Naive thymus-derived CD4-positive, alpha-beta T cell (primary cell): ENCODE measurements around the gene CTRL. TPM values are rescaled to one million over a fixed set of nuclear protein-coding genes. Genes with fewer than 3 reads are reported as not detected.
"Not testable (repeated sequence)": the region's sequence is repeated elsewhere in the genome, so short reads cannot be mapped to it uniquely, and the experiment has no call there.

Experiments used
- ATAC-seq: fragments of 150-1000 bp; cut with Tn5 transposase; 2 replicates; pipeline ENCODE4 v1.10.0; 2021; ENCODE audit warnings: mild to moderate bottlenecking, moderate library complexity
- CTCF ChIA-PET: fragments of 350-600 bp; sonication (Branson Sonifier 250); formaldehyde crosslinking; loops from one replicate; lab custom pipeline; 2021; ENCODE audit warnings: antibody characterized with exemption; lab: Charles Lee
- POLR2A ChIA-PET: fragments of 350-600 bp; sonication (Branson Sonifier 250); formaldehyde crosslinking; loops from one replicate; lab custom pipeline; 2021; ENCODE audit warnings: antibody characterized with exemption, inconsistent platforms; lab: Charles Lee
- DNase-seq, 9 donors: peaks; one replicate each; pipeline versions ENCODE4 v3.0.0 to v3.0.0-alpha.2; 2020 to 2022; ENCODE audit warnings: mixed read lengths in 1 of 9
- H3K27ac ChIP-seq: one replicate; pipeline ENCODE4 v1.7.0; 2013; ENCODE audit warnings: mild to moderate bottlenecking, low read depth, low read length, moderate library complexity
- H3K27me3 ChIP-seq, 2 donors: one replicate each; pipeline ENCODE4 v1.7.0; 2013; ENCODE audit warnings: low read length in 2 of 2, mild to moderate bottlenecking in 2 of 2, moderate library complexity in 2 of 2; ENCODE audit not compliant: control insufficient read depth in 2 of 2, insufficient read depth in 2 of 2
- H3K36me3 ChIP-seq, 3 experiments: 1 replicate in 2 of 3; 2 replicates in 1 of 3; pipeline ENCODE4 v1.7.0; 2013; ENCODE audit warnings: low read length in 3 of 3, mild to moderate bottlenecking in 3 of 3, moderate library complexity in 1 of 3; ENCODE audit not compliant: insufficient read depth in 3 of 3, control insufficient read depth in 2 of 3
- H3K4me1 ChIP-seq, 2 donors: one replicate each; pipeline ENCODE4 v1.7.0; 2013; ENCODE audit warnings: low read length in 2 of 2, mild to moderate bottlenecking in 2 of 2, moderate library complexity in 1 of 2; ENCODE audit not compliant: control insufficient read depth in 2 of 2, insufficient read depth in 2 of 2
- H3K4me3 ChIP-seq: 2 replicates; pipeline ENCODE4 v1.7.0; 2013; ENCODE audit warnings: mild to moderate bottlenecking, low read length
- H3K9me3 ChIP-seq, 3 experiments: 1 replicate in 2 of 3; 2 replicates in 1 of 3; pipeline ENCODE4 v1.7.0; 2013; ENCODE audit warnings: low read length in 3 of 3; ENCODE audit not compliant: control insufficient read depth in 2 of 3
- H3K27ac Mint-ChIP-seq, 9 donors: one replicate each; pipeline ENCODE4 v1.8.0; 2020 to 2022; ENCODE audit warnings: mixed read lengths in 9 of 9, mild to moderate bottlenecking in 8 of 9, moderate library complexity in 5 of 9, inconsistent platforms in 2 of 9
- H3K27me3 Mint-ChIP-seq, 5 donors: one replicate each; pipeline ENCODE4 v1.8.0; 2021 to 2022; ENCODE audit warnings: mixed read lengths in 5 of 5, mild to moderate bottlenecking in 1 of 5
- H3K36me3 Mint-ChIP-seq, 5 donors: one replicate each; pipeline ENCODE4 v1.8.0; 2020 to 2022; ENCODE audit warnings: mixed read lengths in 5 of 5, mild to moderate bottlenecking in 3 of 5, inconsistent platforms in 1 of 5
- H3K4me1 Mint-ChIP-seq, 7 donors: one replicate each; pipeline ENCODE4 v1.8.0; 2020 to 2022; ENCODE audit warnings: mixed read lengths in 7 of 7, mild to moderate bottlenecking in 3 of 7, inconsistent platforms in 1 of 7
- H3K4me3 Mint-ChIP-seq, 10 donors: one replicate each; pipeline ENCODE4 v1.8.0; 2020 to 2022; ENCODE audit warnings: mild to moderate bottlenecking in 10 of 10, mixed read lengths in 10 of 10, moderate library complexity in 6 of 10, inconsistent platforms in 2 of 10
- H3K9me3 Mint-ChIP-seq, 11 donors: one replicate each; pipeline ENCODE4 v1.8.0; 2020 to 2022; ENCODE audit warnings: mixed read lengths in 11 of 11, mild to moderate bottlenecking in 4 of 11, inconsistent platforms in 1 of 11, moderate library complexity in 1 of 11
- intact Hi-C, 2 donors: fragments of 100-400 bp; cut with micrococcal nuclease; formaldehyde crosslinking; loops; one replicate each; pipeline ENCODE4 v1.15.1; 2023
- polyA plus RNA-seq, 2 donors: library from polyadenylated mRNA; unstranded; fragments of 300-500 nt; fragmentation: Illumina TruSeq; gene quantifications; one replicate each; pipeline ENCODE4 v1.2.3, GENCODE V29; 2021
- total RNA-seq, 6 experiments: library from RNA in 5 of 6; stranded (reverse) in 5 of 6; gene quantifications; 1 replicate in 5 of 6; 2 replicates in 1 of 6; pipeline ENCODE4 v1.2.3 and lab custom pipeline; 2021 to 2026

CTRL gene
- total and polyA plus RNA-seq, 7 experiments from 2014 or later, result 1.3 to 15.1 (median 7.9) TPM

DNA sequence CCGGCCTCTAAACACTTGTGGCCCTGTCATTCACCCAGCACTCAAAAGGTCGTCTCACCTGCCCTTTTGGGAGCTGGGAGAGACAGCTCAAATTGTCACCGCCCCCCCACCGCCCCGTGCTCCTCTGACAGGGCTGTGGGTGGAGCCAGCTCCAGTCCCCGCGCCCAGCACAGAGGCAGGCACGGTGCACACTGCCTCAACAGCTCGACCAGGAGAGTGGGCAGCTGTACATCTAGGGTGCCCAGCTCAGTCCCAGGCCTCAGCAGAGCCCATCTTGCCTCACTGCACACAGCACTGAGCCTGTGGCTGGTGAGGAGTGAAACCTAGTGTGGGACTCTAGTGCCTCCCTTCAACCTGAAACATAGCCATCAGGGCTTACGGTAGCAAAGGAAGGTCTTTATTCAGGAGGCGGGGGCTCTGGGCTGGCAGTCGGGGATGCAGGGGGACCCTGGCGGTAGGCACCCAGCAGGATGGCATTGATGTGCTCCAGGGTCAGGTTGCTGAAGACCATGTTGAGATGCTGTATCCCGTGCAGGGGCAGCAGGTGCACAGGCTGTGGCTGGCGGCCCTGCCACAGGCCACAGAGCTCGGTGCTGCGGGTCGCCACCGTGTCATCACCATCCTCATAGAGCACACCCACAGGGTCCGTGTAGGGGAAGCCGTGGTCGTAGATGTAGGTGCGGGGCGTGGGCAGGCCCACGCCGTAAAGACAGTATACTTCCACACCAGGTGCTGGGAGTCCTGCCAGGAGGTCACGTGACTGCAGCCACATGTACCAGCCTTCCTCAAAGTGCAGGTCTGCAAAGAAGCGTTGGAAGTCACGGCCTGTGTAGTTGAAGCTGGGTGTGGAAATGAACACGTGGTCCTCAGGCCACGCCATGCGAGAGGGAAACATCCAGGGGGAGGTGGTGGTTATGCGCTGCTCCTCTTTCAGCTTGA lies 8.1 kb upstream of the CTRL start:
- Histone ChIP-seq H3K4me3 (no peak overlapping the region), H3K9me3 (no peaks in the 10 kb centered on the region), H3K27ac (peak overlapping the region; percentile 68), H3K4me1 (peaks cover 17 to 41% of the 10 kb centered on the region in 2 donors), H3K27me3 (no peaks in the 10 kb centered on the region), H3K36me3 (peaks cover 5 to 34% (median 5%) of the 10 kb centered on the region in 3 experiments)
- no peaks in the 10 kb centered on the region for H3K9me3 Mint-ChIP-seq
- peaks cover 34 to 53% (median 41%) of the 10 kb centered on the region in 7 donors for H3K4me1 Mint-ChIP-seq
- H3K27me3 Mint-ChIP-seq, result peaks cover 0 to 3% (median 0%) of the 10 kb centered on the region in 5 donors
- intact Hi-C loops, result loop anchor here (5.0 kb wide), 3 partner anchors 298 to 377 kb away; partner anchors contain the start of genes PRMT7 (in 2 of the 2), SLC7A6OS (in 2 of the 2), CTCF (in 1 of the 2) and ESRP2 (in 1 of the 2)
- ATAC-seq (no peak), DNase-seq (peak in 7 of 9 donors; percentile 18 to 50 (median 32))
- peak overlapping the region; percentile 39 to 76 (median 73) for H3K4me3 Mint-ChIP-seq
- CTCF ChIA-PET, result interaction anchor here (0.6 to 3.0 kb wide), 9 partner anchors 10 to 403 kb away, joined by 3 to 14 read pairs (median 4); partner anchors contain the start of gene NRN1L
- peak overlapping the region; percentile 68 to 95 (median 91) for H3K27ac Mint-ChIP-seq
- H3K36me3 Mint-ChIP-seq, result peaks cover 0 to 25% (median 7%) of the 10 kb centered on the region in 5 donors
- POLR2A ChIA-PET, result interaction anchor here (0.5 to 1.7 kb wide), 11 partner anchors 14 to 146 kb away, joined by 3 to 6 read pairs (median 4); partner anchors contain the start of genes DDX28, DUS2 and NFATC3

DNA sequence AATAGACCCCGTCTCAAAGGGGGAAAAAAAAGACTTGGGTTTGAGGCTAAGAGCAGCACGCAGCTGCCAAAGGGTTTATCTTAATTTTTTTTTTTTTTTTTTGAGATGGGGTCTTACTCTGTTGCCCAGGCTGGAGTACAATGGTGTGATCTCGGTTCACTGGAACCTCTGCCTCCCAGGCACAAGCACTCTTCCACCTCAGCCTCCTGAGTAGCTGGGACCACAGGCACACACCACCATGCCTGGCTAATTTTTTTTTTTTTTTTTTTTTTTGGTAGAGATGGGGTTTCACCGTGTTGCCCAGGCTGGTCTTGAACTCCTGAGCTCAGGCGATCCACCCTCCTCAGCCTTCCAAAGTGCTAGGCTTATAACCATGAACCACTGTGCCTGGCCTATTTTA lies 6.1 kb upstream of the CTRL start:
- not testable (repeated sequence) for H3K9me3 ChIP-seq, H3K27me3 Mint-ChIP-seq, H3K4me3 ChIP-seq, H3K27me3 ChIP-seq, ATAC-seq, H3K9me3 Mint-ChIP-seq, DNase-seq
- H3K36me3 ChIP-seq, result peaks cover 19 to 37% (median 20%) of the 10 kb centered on the region in 3 experiments
- intact Hi-C loops, result loop anchor here (2.0 to 5.0 kb wide), 4 partner anchors 277 to 375 kb away; partner anchors contain the start of genes PRMT7 (in 2 of the 2), SLC7A6OS (in 2 of the 2), ACD (in 1 of the 2) and CTCF (in 1 of the 2)
- H3K4me1 ChIP-seq, result peaks cover 21 to 42% of the 10 kb centered on the region in 2 donors
- peaks cover 5 to 22% (median 7%) of the 10 kb centered on the region in 5 donors for H3K36me3 Mint-ChIP-seq
- H3K4me1 Mint-ChIP-seq, result peaks cover 32 to 62% (median 46%) of the 10 kb centered on the region in 7 donors
- H3K4me3 Mint-ChIP-seq, result peak overlapping the region in 7 of 10 donors; percentile 89 to 100 (median 100)
- POLR2A ChIA-PET, result interaction anchor here (0.6 to 4.5 kb wide), 10 partner anchors 28 to 422 kb away, joined by 3 to 35 read pairs (median 5); partner anchors contain the start of genes NUTF2 and THAP11
- CTCF ChIA-PET, result interaction anchor here (0.6 to 0.7 kb wide), 5 partner anchors 60 to 1399 kb away, joined by 3 to 4 read pairs (median 4); no protein-coding TSS in a partner anchor
- H3K27ac Mint-ChIP-seq, result peak overlapping the region in 6 of 9 donors; percentile 87 to 99 (median 98)
- H3K27ac ChIP-seq, result peak overlapping the region; percentile 77

DNA sequence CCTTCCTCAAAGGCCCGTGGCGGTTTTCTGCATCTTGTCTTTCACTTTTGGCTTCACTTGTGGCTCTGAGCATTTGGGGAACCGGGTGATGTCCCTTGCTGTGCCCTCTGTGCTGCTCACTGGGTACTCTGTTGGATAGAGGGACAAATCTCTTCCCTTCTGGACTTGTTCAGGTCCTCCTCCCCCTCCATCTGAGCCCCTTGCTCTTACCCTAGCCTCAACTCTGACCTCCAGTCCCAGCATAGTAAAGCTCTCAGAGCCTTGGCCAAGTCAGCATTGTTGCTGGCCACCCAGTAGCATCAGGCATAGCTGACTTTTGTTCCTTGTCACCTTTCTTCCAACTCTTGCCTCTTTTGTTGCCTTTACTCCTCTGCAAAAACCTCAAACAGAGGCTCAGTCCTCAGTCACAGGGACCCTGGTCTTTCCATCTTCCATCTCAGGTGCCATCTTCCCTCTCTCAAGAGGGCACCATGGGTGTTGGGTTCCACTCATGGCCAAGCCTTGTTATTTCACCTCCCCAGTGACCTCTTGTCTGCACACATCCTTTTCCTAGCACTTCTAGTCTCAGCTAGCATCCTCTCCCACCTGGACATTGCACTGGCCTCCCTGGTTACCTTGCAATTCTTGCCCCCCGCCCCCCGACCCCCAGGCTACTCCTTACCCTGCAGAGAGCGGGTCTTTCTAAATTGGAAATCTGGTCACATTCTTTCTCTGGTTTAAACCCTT lies 5.4 kb upstream of the CTRL start:
- peaks cover 30 to 59% (median 44%) of the 10 kb centered on the region in 7 donors for H3K4me1 Mint-ChIP-seq
- peak in 4 of 9 donors; percentile 48 to 84 (median 82) for DNase-seq
- Histone ChIP-seq H3K4me3 (peak overlapping the region; percentile 99), H3K27ac (peak overlapping the region; percentile 77), H3K4me1 (peaks cover 21 to 42% of the 10 kb centered on the region in 2 donors), H3K27me3 (no peaks in the 10 kb centered on the region), H3K36me3 (peaks cover 19 to 40% (median 20%) of the 10 kb centered on the region in 3 experiments), H3K9me3 (no peaks in the 10 kb centered on the region)
- intact Hi-C loops, result loop anchor here (1.0 to 5.0 kb wide), 11 partner anchors 46 to 456 kb away; partner anchors contain the start of genes CTCF (in 2 of the 2), PRMT7 (in 2 of the 2), SLC7A6OS (in 2 of the 2) and ACD (in 1 of the 2)
- peak overlapping the region; percentile 87 to 99 (median 99) for H3K27ac Mint-ChIP-seq
- ChIA-PET CTCF (interaction anchor here (0.6 to 1.3 kb wide), 4 partner anchors 33 to 417 kb away, joined by 3 to 4 read pairs (median 3); no protein-coding TSS in a partner anchor), POLR2A (interaction anchor here (0.6 to 4.5 kb wide), 25 partner anchors 10 to 421 kb away, joined by 3 to 35 read pairs (median 4); partner anchors contain the start of genes C16orf86, DDX28, DPEP2 and DUS2)
- H3K4me3 Mint-ChIP-seq, result peak overlapping the region; percentile 89 to 100 (median 100)
- H3K9me3 Mint-ChIP-seq, result no peaks in the 10 kb centered on the region
- ATAC-seq, result peak; percentile 61
- peaks cover 0 to 3% (median 0%) of the 10 kb centered on the region in 5 donors for H3K27me3 Mint-ChIP-seq
- peaks cover 5 to 26% (median 7%) of the 10 kb centered on the region in 5 donors for H3K36me3 Mint-ChIP-seq

DNA sequence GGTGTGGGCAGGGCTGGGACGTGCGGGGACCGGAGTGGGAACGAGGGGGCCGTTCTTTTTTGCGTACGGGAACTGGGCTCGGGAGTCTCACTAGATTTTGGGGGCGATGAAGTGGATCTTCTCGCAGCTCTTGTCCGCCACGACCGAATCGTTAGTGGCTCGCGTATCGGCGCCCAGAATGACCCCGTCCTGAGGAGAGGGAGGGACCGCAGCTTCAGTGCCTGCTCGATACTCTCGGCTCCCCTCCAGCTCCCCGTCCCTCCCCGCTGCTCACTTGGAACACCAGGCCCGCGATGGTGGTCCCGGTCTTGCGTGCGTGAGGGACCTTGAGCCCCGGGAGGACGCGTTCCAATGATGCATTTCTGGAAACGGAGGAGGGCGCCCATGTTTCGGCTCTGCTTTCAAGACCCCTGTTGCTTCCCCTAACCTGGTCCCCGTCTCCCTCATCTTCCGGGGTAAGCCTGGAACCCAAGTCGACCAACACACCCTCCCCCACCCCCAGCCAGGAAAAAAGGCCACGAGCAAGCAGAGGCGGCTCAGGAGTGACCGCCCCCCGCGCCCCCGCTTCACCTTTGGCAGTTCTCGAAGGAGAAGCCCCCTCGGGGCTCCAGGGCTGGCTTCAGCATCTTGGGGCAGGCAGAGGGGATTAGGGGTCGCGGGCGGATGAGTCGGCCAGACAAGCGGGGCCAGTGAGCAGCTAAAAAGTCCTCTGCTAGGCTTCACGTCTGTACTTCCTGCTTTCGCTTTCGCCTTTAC lies 4.6 kb upstream of the CTRL start, which contains the start of gene PSMB10:
Gene PSMB10 (minus strand): TSS at position 727 of the 756 bp plus-strand sequence. CDS start 101 bp downstream, at position 626.
- ATAC-seq, result peak; percentile 4
- peak within 1 kb of the TSS; percentile 87 to 99 (median 99) for H3K27ac Mint-ChIP-seq
- peak within 1 kb of the TSS; percentile 89 to 100 (median 100) for H3K4me3 Mint-ChIP-seq
- peaks cover 28 to 52% (median 36%) of the 10 kb centered on the region in 7 donors for H3K4me1 Mint-ChIP-seq
- H3K9me3 Mint-ChIP-seq, result no peaks in the 10 kb centered on the region
- ChIA-PET POLR2A (interaction anchor here (0.6 to 4.5 kb wide), 42 partner anchors 10 to 380 kb away, joined by 3 to 35 read pairs (median 4); partner anchors contain the start of genes C16orf86, CTCF, DDX28 and DPEP2), CTCF (interaction anchor here (0.9 to 2.7 kb wide), 5 partner anchors 33 to 415 kb away, joined by 3 to 11 read pairs (median 3); partner anchors contain the start of genes NRN1L and NUTF2)
- H3K36me3 Mint-ChIP-seq, result peaks cover 5 to 27% (median 7%) of the 10 kb centered on the region in 5 donors
- H3K27me3 ChIP-seq, result no peaks in the 10 kb centered on the region
- H3K4me1 ChIP-seq, result peaks cover 21 to 35% of the 10 kb centered on the region in 2 donors
- H3K9me3 ChIP-seq, result no peaks in the 10 kb centered on the region
- intact Hi-C loops, result loop anchor here (1.0 to 5.0 kb wide), 11 partner anchors 47 to 455 kb away; partner anchors contain the start of genes CTCF (in 2 of the 2), PRMT7 (in 2 of the 2), SLC7A6OS (in 2 of the 2) and ACD (in 1 of the 2)
- peak within 1 kb of the TSS; percentile 77 for H3K27ac ChIP-seq
- H3K4me3 ChIP-seq, result peak within 1 kb of the TSS; percentile 99
- DNase-seq, result peak in 7 of 9 donors; percentile 24 to 86 (median 76)
- peaks cover 0 to 3% (median 0%) of the 10 kb centered on the region in 5 donors for H3K27me3 Mint-ChIP-seq
- peaks cover 19 to 47% (median 20%) of the 10 kb centered on the region in 3 experiments for H3K36me3 ChIP-seq
